ENCODE measurements around the gene METRNL. TPM values are rescaled to one million over a fixed set of nuclear protein-coding genes. Genes with fewer than 3 reads are reported as not detected.

METRNL gene
- total RNA-seq, 1 donor from 2014 or later = 59.8 TPM

DNA sequence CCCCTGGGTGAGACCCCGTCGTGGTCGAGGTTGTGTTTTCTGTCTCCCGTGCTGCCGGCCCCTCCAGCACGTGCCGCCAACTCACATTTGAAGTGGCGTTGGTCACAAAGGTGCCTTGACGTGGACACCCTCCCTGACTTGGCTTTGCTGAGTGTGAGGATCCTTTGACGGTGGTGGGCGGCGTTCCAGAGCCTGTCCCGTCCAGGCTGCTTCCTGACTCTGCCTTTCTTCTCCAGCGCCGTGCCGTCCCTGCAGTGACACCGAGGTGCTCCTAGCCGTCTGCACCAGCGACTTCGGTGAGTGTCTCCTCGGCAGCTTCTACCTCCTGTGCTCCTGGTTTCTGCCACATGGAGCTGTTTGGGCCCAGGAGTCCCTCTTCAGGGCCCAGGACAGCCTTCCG is 13.5 kb downstream of the METRNL start:
- Histone ChIP-seq H3K9me3 (no peaks in the 10 kb centered on the region), H3K27me3 (ENCODE audit: low read depth) (no peaks in the 10 kb centered on the region), H3K4me3 (no peak overlapping the region), H3K4me1 (peaks cover 41% of the 10 kb centered on the region), H3K27ac (no peak overlapping the region), H3K36me3 (peaks cover 47% of the 10 kb centered on the region)
- DNase-seq = no peak
- TF ChIP-seq, protein P1, sequence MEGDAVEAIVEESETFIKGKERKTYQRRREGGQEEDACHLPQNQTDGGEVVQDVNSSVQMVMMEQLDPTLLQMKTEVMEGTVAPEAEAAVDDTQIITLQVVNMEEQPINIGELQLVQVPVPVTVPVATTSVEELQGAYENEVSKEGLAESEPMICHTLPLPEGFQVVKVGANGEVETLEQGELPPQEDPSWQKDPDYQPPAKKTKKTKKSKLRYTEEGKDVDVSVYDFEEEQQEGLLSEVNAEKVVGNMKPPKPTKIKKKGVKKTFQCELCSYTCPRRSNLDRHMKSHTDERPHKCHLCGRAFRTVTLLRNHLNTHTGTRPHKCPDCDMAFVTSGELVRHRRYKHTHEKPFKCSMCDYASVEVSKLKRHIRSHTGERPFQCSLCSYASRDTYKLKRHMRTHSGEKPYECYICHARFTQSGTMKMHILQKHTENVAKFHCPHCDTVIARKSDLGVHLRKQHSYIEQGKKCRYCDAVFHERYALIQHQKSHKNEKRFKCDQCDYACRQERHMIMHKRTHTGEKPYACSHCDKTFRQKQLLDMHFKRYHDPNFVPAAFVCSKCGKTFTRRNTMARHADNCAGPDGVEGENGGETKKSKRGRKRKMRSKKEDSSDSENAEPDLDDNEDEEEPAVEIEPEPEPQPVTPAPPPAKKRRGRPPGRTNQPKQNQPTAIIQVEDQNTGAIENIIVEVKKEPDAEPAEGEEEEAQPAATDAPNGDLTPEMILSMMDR (IDR thresholded peaks at IDR 0.05) = no peak
- ATAC-seq = no peak
- intact Hi-C loops (cut with DNase I) = no loop called here

DNA sequence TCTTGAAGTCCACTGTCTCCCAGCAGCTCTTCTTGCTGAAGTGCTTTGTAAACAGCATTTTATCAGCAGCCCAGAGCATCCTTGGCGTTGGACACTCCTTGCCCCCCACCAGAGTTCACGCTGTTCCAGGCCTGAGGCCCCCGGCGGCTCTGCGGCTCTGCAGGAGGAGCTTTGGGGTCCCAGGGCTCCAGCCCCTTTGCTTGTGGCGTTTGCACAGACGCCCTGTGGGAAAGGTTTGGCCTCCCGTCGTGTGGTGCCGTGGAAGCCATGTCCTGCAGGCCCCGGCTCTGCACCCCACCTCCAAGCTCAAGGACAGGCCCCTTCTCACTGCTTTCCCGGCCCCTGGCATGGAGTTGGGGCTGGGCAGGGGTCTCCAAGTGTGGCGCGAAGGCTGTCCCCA is 14.1 kb downstream of the METRNL start:
- ATAC-seq (no peak), DNase-seq (no peak)
- H3K4me1 ChIP-seq = peaks cover 39% of the 10 kb centered on the region
- TF ChIP-seq, protein P1 (IDR thresholded peaks at IDR 0.05) = no peak
- no peak overlapping the region for H3K27ac ChIP-seq
- no peaks in the 10 kb centered on the region for H3K27me3 ChIP-seq (ENCODE audit: low read depth)
- no peak overlapping the region for H3K4me3 ChIP-seq
- H3K36me3 ChIP-seq = peaks cover 42% of the 10 kb centered on the region
- H3K9me3 ChIP-seq = no peaks in the 10 kb centered on the region
- intact Hi-C loops (cut with DNase I) = no loop called here

GRCh38 chr17:83094291-83094690 is 14.9 kb downstream of the METRNL start:
- peaks cover 5% of the 10 kb centered on the region for H3K27me3 ChIP-seq (ENCODE audit: low read depth)
- no peak for ATAC-seq
- H3K4me3 ChIP-seq = no peak overlapping the region
- TF ChIP-seq, protein P1 (IDR thresholded peaks at IDR 0.05) = no peak
- intact Hi-C loops (cut with DNase I) = no loop called here
- no peaks in the 10 kb centered on the region for H3K9me3 ChIP-seq
- H3K27ac ChIP-seq = no peak overlapping the region
- peaks cover 39% of the 10 kb centered on the region for H3K4me1 ChIP-seq
- peaks cover 42% of the 10 kb centered on the region for H3K36me3 ChIP-seq
- no peak for DNase-seq

GRCh38 chr17:83095016-83095415 is 15.6 kb downstream of the METRNL start:
- intact Hi-C loops (cut with DNase I) = no loop called here
- DNase-seq (no peak), ATAC-seq (no peak)
- H3K9me3 ChIP-seq = no peaks in the 10 kb centered on the region
- no peak overlapping the region for H3K27ac ChIP-seq
- H3K36me3 ChIP-seq = peaks cover 42% of the 10 kb centered on the region
- peaks cover 40% of the 10 kb centered on the region for H3K4me1 ChIP-seq
- H3K27me3 ChIP-seq (ENCODE audit: low read depth) = peaks cover 9% of the 10 kb centered on the region
- TF ChIP-seq, protein P1 (IDR thresholded peaks at IDR 0.05) = no peak
- H3K4me3 ChIP-seq = no peak overlapping the region

DNA sequence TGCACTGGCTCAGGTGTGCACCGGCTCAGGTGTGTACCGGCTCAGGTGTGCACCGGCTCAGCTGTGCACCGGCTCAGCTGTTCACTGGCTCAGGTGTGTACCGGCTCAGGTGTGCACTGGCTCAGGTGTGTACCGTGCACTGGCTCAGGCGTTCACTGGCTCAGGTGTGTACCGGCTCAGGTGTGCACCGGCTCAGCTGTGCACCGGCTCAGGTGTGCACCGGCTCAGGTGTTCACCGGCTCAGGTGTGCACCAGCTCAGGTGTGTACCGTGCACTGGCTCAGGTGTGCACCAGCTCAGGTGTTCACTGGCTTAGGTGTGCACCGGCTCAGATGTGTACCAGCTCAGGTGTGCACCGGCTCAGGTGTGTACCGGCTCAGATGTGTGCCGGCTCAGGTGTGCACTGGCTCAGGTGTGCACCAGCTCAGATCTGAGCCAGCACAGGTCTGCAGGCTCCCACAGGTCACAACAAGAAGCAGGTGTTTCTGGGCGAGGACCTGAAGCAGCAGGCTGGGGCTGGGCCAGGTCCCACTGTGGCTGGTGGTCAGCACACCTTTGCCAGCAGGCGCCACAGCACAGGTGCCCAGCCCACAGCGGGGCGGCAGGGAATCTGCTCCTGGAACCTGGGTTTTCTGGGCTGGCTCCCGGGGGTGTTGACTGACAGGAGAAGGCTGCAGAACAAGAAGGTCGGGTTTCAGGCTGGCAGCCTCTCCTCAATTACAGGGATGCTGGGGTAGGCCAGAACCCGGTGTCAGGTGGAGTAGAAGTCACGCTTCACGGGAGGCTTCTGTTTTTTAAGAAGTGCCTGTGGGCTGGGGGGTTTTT is 17.2 kb downstream of the METRNL start:
- Histone ChIP-seq H3K27me3 (ENCODE audit: low read depth) (peaks cover 16% of the 10 kb centered on the region), H3K4me3 (no peak overlapping the region), H3K9me3 (no peaks in the 10 kb centered on the region), H3K36me3 (peaks cover 35% of the 10 kb centered on the region), H3K4me1 (peaks cover 42% of the 10 kb centered on the region), H3K27ac (no peak overlapping the region)
- peak; percentile 73 for DNase-seq
- ATAC-seq = peak in 1 of 2 donors; percentile 3
- TF ChIP-seq, protein P1 (IDR thresholded peaks at IDR 0.05) = no peak
- intact Hi-C loops (cut with DNase I) = no loop called here

Measured in lower lobe of right lung (tissue), 2 donors.